GM12864 (cell line): ENCODE measurements around the gene NRDC.

ENCODE experiments used
- DNase-seq: peaks from one replicate; pipeline ENCODE4 v3.0.0-alpha.2; 2011; ENCODE audit warnings: low read depth
- H3K4me3 ChIP-seq: 2 replicates; pipeline ENCODE4 v1.5.1; 2011; ENCODE audit warnings: mild to moderate bottlenecking, low read depth, low read length, control low read depth
- TF ChIP-seq, protein P1 (sequence below): IDR thresholded peaks from 2 replicates; pipeline ENCODE4 v1.5.1; 2011; ENCODE audit warnings: low read depth, mild to moderate bottlenecking, moderate library complexity, low read length, control low read depth, inconsistent platforms; ENCODE audit errors: missing control alignments

Gene NRDC

DNA sequence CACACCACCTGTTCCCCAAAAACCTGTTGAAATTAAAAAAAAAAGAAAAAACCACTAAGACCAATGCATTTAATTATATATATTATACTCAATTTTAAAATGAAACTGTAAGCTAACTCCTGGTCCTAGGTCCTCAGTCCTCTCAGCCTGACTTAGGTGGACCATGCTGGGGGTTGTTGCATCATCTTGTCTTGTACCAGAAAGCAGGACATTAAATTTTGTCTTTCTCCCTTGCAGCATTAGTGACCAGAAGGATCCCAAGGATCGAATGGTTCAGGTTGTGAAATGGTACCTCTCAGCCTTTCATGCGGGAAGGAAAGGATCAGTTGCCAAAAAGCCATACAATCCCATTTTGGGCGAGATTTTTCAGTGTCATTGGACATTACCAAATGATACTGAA lies 97.6 kb downstream of the NRDC start:
- TF ChIP-seq, protein P1, sequence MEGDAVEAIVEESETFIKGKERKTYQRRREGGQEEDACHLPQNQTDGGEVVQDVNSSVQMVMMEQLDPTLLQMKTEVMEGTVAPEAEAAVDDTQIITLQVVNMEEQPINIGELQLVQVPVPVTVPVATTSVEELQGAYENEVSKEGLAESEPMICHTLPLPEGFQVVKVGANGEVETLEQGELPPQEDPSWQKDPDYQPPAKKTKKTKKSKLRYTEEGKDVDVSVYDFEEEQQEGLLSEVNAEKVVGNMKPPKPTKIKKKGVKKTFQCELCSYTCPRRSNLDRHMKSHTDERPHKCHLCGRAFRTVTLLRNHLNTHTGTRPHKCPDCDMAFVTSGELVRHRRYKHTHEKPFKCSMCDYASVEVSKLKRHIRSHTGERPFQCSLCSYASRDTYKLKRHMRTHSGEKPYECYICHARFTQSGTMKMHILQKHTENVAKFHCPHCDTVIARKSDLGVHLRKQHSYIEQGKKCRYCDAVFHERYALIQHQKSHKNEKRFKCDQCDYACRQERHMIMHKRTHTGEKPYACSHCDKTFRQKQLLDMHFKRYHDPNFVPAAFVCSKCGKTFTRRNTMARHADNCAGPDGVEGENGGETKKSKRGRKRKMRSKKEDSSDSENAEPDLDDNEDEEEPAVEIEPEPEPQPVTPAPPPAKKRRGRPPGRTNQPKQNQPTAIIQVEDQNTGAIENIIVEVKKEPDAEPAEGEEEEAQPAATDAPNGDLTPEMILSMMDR = no peak
- H3K4me3 ChIP-seq = no peak overlapping the region
- no peak for DNase-seq

DNA sequence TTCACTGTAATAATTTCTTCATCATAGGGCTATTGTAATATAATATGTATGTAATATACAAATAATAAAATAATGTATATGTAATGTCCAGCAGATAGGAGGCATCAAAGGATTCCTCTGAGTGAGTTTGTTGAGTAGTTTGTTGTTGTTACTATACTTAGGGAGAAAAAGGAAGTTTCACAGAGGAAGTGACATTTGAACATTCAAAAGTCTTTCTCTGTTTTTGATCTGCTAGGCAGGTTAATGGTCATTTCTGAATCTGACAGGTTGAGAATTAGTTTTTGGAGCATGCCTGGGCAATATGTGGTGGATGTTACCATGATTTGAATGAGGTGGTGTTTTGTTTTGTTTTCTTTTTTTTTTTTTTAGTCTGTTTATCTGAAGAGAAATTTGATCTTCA lies 102.1 kb downstream of the NRDC start:
- no peak overlapping the region for H3K4me3 ChIP-seq
- no peak for DNase-seq
- TF ChIP-seq, protein P1 = no peak

DNA sequence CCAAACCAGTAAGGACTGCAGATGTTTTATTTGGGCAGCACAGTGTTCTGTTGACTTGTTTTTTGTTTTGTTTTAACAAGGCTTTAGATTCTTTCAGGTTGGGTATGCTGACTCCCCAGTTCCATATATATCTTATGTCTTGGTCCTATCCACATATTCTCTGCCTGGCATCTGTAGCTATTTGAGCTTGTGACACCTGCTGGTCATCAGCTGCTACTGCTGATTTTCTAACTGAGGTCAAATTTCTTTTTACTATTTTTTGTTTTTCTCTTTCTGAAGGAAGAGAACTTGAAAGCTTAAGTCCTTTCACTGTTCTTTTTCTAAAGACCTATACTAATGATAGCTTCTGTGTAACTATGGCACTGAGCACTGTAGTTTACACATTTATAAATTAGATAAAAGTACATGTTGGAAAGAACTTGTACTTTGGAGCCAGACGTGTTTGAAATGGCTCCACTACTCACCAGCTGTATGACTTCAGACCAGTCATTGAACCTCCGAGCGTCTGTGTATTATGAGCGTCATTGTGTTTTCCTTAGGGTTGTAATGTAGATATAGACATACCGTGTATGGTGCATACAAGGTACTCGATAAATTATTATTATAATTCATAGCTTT lies 109.4 kb downstream of the NRDC start:
- peak; percentile 34 for DNase-seq
- TF ChIP-seq, protein P1 = peak; percentile 66
- H3K4me3 ChIP-seq = no peak overlapping the region

DNA sequence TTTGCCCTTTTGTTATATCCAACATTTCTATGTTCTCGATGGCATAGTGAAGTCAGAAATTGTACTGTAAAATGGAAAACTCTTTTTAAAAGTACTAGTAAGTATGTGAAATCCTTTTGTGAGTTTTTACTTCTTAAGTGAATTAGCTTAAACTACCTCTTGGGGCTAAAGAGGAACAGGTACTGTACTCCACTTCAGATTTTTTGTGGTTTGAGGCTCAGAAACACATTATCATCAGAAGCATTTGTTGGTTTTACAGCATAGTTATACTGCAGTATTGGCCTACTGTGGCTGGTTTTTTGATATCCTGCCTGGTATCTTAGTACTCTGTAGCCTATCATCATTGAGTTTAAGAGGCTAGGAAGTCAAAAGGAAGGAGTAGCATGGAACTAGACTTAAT lies 117.2 kb downstream of the NRDC start:
- TF ChIP-seq, protein P1 = no peak
- no peak overlapping the region for H3K4me3 ChIP-seq
- no peak for DNase-seq

DNA sequence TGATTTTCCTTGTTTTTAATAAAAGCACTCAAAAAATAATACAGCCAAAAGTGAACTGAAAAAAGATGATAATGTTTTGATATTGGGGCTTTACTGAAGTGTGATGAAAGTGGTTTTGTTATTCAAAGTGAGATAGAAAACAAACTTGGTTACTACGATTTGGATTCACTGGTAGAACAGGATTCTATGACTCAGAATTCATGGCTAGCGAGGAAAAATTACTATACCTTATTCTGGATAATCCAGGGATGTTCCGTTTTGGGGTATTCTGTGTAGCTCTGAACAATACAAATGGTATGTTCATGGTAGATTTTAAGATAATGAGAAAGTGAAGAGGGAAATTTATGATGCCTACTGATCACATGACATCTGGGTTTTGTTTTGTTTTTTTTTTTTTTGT lies 117.7 kb downstream of the NRDC start:
- no peak overlapping the region for H3K4me3 ChIP-seq
- TF ChIP-seq, protein P1 = no peak

DNA sequence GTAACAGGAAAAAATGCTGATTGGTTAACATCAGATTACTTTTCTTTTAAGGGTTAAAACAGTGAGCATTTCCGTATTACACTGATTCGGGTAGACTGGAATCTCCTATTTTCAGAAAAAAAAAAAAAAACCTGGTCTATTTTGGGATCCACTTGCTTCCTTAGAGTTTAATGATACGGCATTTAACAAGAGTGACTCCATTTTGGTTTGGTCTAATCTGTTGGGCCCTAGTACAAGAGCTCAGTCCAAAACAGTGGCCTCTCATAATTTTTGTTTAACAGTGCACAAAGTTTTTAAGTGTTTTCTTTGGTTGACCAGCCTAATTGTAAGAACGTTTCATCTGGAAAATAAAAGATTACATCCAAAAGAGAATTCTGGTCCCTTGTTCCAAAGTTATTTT lies 120.2 kb downstream of the NRDC start:
- DNase-seq = no peak
- H3K4me3 ChIP-seq = no peak overlapping the region
- TF ChIP-seq, protein P1 = no peak

More for the DNA sequence above, 117.7 kb downstream of the NRDC start:
- DNase-seq = no peak

DNA sequence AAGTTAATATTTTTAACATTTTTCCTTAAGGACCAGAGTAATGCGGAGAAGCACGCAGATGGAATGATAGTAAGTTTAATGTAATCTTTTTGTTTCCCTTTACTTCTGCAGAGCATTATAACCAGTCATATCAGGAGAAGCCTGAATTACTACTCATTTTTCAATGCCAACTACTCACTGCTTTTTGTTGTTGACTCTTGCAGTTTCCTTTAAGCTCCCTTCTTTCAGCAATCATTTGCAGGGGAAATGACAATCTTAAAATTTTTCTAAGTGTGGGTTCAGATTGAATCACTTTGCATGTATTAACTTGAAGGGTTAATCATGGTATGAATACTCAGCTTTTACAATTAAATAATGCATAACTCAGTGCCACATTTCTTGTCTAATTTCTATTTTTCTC lies 122.2 kb downstream of the NRDC start:
- H3K4me3 ChIP-seq = no peak overlapping the region
- DNase-seq = no peak
- TF ChIP-seq, protein P1 = no peak
